OCI-LY3 (cell line): ENCODE data around the gene CALML6.

Source experiments
- H2AFZ ChIP-seq: fragments of 200-600, 300-600 bp; shearing (Covaris generic); 2 replicates; pipeline ENCODE4 v1.6.0; 2014; ENCODE audit warnings: antibody characterized with exemption, low read depth, low read length
- H3K27ac ChIP-seq: fragments of 200-600, 300-600 bp; sonication (generic); 2 replicates; pipeline ENCODE4 v1.5.1; 2014; ENCODE audit warnings: mild to moderate bottlenecking, low read length, moderate library complexity, mixed read lengths
- H3K27me3 ChIP-seq: fragments of 200-600, 300-600 bp; sonication (generic); 2 replicates; pipeline ENCODE4 v1.6.1; 2014; ENCODE audit warnings: low read depth, low read length, mixed read lengths
- H3K36me3 ChIP-seq: fragments of 200-600, 300-600 bp; sonication (generic); replicated peaks from 2 replicates; pipeline ENCODE3; 2014; ENCODE audit warnings: low read depth, low read length, mixed read lengths
- H3K4me1 ChIP-seq: fragments of 300-600, 200-600 bp; sonication (generic); 2 replicates; pipeline ENCODE4 v1.6.1; 2014; ENCODE audit warnings: low read length, mixed read lengths
- H3K4me2 ChIP-seq: fragments of 200-600, 300-600 bp; sonication (generic); 2 replicates; pipeline ENCODE4 v1.6.1; 2014; ENCODE audit warnings: low read length, mixed read lengths
- H3K4me3 ChIP-seq: fragments of 300-600, 200-600 bp; sonication (generic); 2 replicates; pipeline ENCODE4 v1.5.1; 2014; ENCODE audit warnings: antibody characterized with exemption, mild to moderate bottlenecking, low read length, moderate library complexity
- H3K79me2 ChIP-seq: fragments of 300-600, 200-600 bp; shearing (Covaris generic); 2 replicates; pipeline ENCODE4 v1.6.1; 2014; ENCODE audit warnings: mild to moderate bottlenecking, low read length, mixed read lengths
- H3K9ac ChIP-seq: fragments of 300-600, 200-600 bp; shearing (Covaris generic); 2 replicates; pipeline ENCODE4 v1.6.0; 2014; ENCODE audit warnings: mild to moderate bottlenecking, low read length, moderate library complexity
- H3K9me3 ChIP-seq: fragments of 200-600, 300-600 bp; shearing (Covaris generic); 2 replicates; pipeline ENCODE4 v1.6.1; 2014; ENCODE audit warnings: low read length, mixed read lengths; ENCODE audit not compliant: insufficient read depth
- H4K20me1 ChIP-seq: fragments of 200-600, 300-600 bp; sonication (generic); 2 replicates; pipeline ENCODE4 v1.6.1; 2016; ENCODE audit warnings: low read length, mixed read lengths; ENCODE audit not compliant: insufficient read depth
- CTCF ChIP-seq: fragments of 200-600, 300-600 bp; sonication (generic); IDR thresholded peaks from 2 replicates; pipeline ENCODE4 v1.5.1; 2014; ENCODE audit warnings: antibody characterized with exemption, low read length, low read depth
- EZH2phosphoT487 ChIP-seq: fragments of 200-600 bp; shearing (Covaris generic); IDR thresholded peaks from 2 replicates; pipeline ENCODE4 v1.6.1; 2018; ENCODE audit warnings: antibody characterized with exemption, mixed run types, low read depth

CALML6 gene

DNA sequence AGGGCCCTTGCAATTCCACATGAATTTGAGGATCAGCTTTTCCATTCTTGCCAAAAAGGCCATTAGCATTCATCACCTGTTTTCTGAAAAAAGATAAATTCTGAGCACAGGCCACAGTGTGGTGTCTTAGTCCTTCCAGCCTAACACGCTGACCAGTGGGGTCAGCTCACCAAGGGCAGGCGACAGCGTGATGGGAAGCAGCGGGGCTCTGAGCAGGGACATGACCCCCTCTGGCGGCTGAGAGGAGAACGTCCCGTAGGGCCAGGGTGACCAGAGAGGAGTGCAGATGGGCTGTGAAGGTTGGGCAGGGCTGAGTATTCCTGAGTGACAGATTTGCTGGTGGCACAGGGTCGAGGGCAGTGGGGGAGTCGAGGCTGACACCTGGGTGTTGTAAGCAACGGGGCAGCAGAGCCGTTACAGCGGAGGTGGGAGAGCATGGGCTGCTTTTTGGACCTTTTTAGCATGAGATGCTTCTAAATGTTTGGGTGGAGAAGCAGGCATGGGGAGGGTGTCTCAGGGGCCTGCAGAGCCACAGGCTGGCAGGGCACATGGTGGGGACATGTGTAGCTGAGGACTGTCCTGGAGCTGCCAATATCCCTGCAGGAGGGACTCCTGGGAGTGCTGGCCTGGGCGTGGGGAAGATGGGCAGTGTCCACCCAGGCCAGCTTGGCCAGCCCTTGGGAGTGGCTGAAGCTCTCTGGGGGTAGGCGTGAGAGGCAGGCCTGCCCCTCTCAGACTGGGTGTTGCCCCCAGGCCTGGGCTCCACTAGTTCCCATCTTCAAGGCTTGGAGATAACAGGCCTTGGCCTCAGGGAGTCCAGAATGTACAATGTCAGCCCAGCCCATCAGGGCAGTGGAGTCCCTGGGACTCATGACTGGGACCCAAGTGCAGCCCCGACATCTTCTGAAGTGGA is 8.6 kb upstream of the CALML6 start:
- H3K36me3 ChIP-seq = no peaks in the 10 kb centered on the region
- peaks cover 44% of the 10 kb centered on the region for H3K4me1 ChIP-seq
- peak overlapping the region; percentile 100 for H3K4me2 ChIP-seq
- H4K20me1 ChIP-seq = no peaks in the 10 kb centered on the region
- H3K27me3 ChIP-seq = no peaks in the 10 kb centered on the region
- H3K4me3 ChIP-seq = no peak overlapping the region
- H3K79me2 ChIP-seq = peaks cover 8% of the 10 kb centered on the region; the same call in 1 of the 2 replicates
- peak overlapping the region; percentile 18; the same call in 1 of the 2 replicates for H3K9ac ChIP-seq
- peak; percentile 89 for TF ChIP-seq CTCF
- no peak for TF ChIP-seq EZH2phosphoT487
- no peak overlapping the region for H2AFZ ChIP-seq
- peak overlapping the region; percentile 64 for H3K27ac ChIP-seq
- 0 out of 2 replicates have a peak, but pooled peaks cover 4% of the 10 kb centered on the region for H3K9me3 ChIP-seq

- Histone ChIP-seq H3K36me3 (no peaks in the 10 kb centered on the region), H3K27me3 (no peaks in the 10 kb centered on the region), H3K79me2 (peaks cover 8% of the 10 kb centered on the region; the same call in 1 of the 2 replicates), H4K20me1 (no peaks in the 10 kb centered on the region), H3K4me3 (no peak overlapping the region), H3K9ac (peak overlapping the region; percentile 18; the same call in 1 of the 2 replicates), H3K9me3 (0 out of 2 replicates have a peak, but pooled peaks cover 4% of the 10 kb centered on the region), H3K4me2 (peak overlapping the region; percentile 100), H3K4me1 (peaks cover 45% of the 10 kb centered on the region), H3K27ac (peak overlapping the region; percentile 64), H2AFZ (no peak overlapping the region)
- TF ChIP-seq CTCF (no peak), EZH2phosphoT487 (no peak)
Measured at GRCh38 chr1:1907098-1907736, 7.8 kb upstream of the CALML6 start.

DNA sequence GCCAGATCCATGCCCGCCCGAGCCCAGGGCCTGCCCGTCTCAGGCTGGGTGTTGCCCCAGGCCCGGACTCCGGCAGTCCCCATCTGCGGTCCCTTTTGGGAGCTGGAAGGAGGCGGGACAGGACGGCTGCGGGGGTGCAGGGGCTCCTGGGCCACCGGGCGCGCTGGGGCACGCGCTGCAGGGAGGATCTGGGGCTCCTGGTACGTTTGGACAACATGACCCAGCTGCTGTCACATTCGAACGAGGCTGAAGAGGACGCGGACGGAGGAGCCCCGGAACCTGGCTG is 6.6 kb upstream of the CALML6 start:
- no peaks in the 10 kb centered on the region for H3K9me3 ChIP-seq
- H3K4me3 ChIP-seq = peak overlapping the region; percentile 99
- H3K4me1 ChIP-seq = peaks cover 45% of the 10 kb centered on the region
- H3K4me2 ChIP-seq = peak overlapping the region; percentile 100
- no peaks in the 10 kb centered on the region for H4K20me1 ChIP-seq
- peak overlapping the region; percentile 93 for H3K9ac ChIP-seq
- H3K79me2 ChIP-seq = peaks cover 8% of the 10 kb centered on the region; the same call in 1 of the 2 replicates
- H2AFZ ChIP-seq = peak overlapping the region; percentile 62; the same call in 1 of the 2 replicates
- no peak for TF ChIP-seq CTCF
- H3K36me3 ChIP-seq = no peaks in the 10 kb centered on the region
- H3K27me3 ChIP-seq = no peaks in the 10 kb centered on the region
- H3K27ac ChIP-seq = peak overlapping the region; percentile 64

GRCh38 chr1:1910033-1910465 is 5.0 kb upstream of the CALML6 start:
- TF ChIP-seq EZH2phosphoT487 (no peak), CTCF (no peak)
- Histone ChIP-seq H3K9me3 (no peaks in the 10 kb centered on the region), H2AFZ (no peak overlapping the region; the same call in 1 of the 2 replicates), H3K27me3 (no peaks in the 10 kb centered on the region), H3K79me2 (peaks cover 8% of the 10 kb centered on the region; the same call in 1 of the 2 replicates), H4K20me1 (no peaks in the 10 kb centered on the region), H3K36me3 (no peaks in the 10 kb centered on the region), H3K4me2 (peak overlapping the region; percentile 42), H3K9ac (peak overlapping the region; percentile 30; the same call in 1 of the 2 replicates), H3K4me3 (peak overlapping the region; percentile 73; the same call in 1 of the 2 replicates), H3K27ac (peak overlapping the region; percentile 29), H3K4me1 (peaks cover 45% of the 10 kb centered on the region)
